K562 (cell line): ENCODE measurements around the gene GBF1. TPM values are rescaled to one million over a fixed set of nuclear protein-coding genes. Genes with fewer than 3 reads are reported as not detected.

Source experiments
- COPS2 ChIP-seq: fragments of 450-650 bp; conservative IDR thresholded peaks from 2 replicates; pipeline ENCODE4 v1.6.1; 2016; ENCODE audit warnings: mild to moderate bottlenecking, moderate library complexity
- MCM5 ChIP-seq: fragments of 450-650 bp; IDR thresholded peaks from 2 replicates; pipeline ENCODE4 v1.6.1; 2016; ENCODE audit warnings: low read depth
- PREB ChIP-seq: sonication (generic); formaldehyde crosslinking; IDR thresholded peaks from 2 replicates; pipeline ENCODE4 v1.8.1; 2023; ENCODE audit warnings: mild to moderate bottlenecking, missing genetic modification reagents
- RB1 ChIP-seq: fragments of 450-650 bp; IDR thresholded peaks from 2 replicates; pipeline ENCODE4 v1.6.1; 2017; ENCODE audit warnings: low read depth, mild to moderate bottlenecking
- REST ChIP-seq, 2 experiments: fragments of 450-650 bp; formaldehyde crosslinking in 1 of 2; IDR thresholded peaks; 2 replicates each; pipeline versions ENCODE4 v1.4.0 to v1.6.1; 2014 to 2020; ENCODE audit warnings: mild to moderate bottlenecking in 2 of 2, borderline replicate concordance in 1 of 2, low read depth in 1 of 2
- polyA plus RNA-seq, 8 experiments: library from polyadenylated mRNA; depleted of rRNA in 4 of 8; stranded (reverse) in 5 of 8; unstranded in 3 of 8; fragments of >200 nt; fragmentation: Nextera tagmentation in 2 of 8; fragmentation: Illumina TruSeq in 1 of 8; extraction: Ambion mirVana in 2 of 8; extraction: Trizol in 1 of 8; gene quantifications; 2 replicates each; pipeline versions ENCODE4 v1.2.1 to v1.2.3, GENCODE V29; 2011 to 2014; ENCODE audit warnings: inconsistent platforms in 1 of 8, missing spikeins in 1 of 8
- total RNA-seq, 7 experiments: library from RNA; depleted of rRNA in 6 of 7; stranded (reverse); fragments of >200 nt in 6 of 7; fragmentation: Illumina TruSeq in 2 of 7; extraction: Trizol in 2 of 7; gene quantifications; 2 replicates each; pipeline versions ENCODE4 v1.2.1 to v1.2.3, GENCODE V29; 2011 to 2021; ENCODE audit warnings: low replicate concordance in 1 of 7

The GBF1 gene
- total and polyA plus RNA-seq, 9 of the 15 experiments (the other 6 are each of a cell fraction or from before 2014, with no cell fraction given): 0.69 to 28.0 (median 10.3) TPM

GRCh38 chr10:102231357-102232318 lies 13.7 kb upstream of the GBF1 start (continued):
- TF ChIP-seq PREB (CRISPR knock-in tag) (no peak), COPS2 (no peak), RB1 (no peak), REST (IDR thresholded peaks at IDR 0.05; ENCODE audit: borderline replicate concordance) (peak; percentile 46; the same call in 1 of the 2 replicates), REST (CRISPR knock-in tag; IDR thresholded peaks at IDR 0.05; ENCODE audit: low read depth) (no peak), MCM5 (no peak)
